DMS53 (cell line): Measurements from ENCODE around the gene SPOCK3.

Experiments used
- DNase-seq: peaks from one replicate; lab custom pipeline; 2025; lab: John Stamatoyannopoulos, UW

The SPOCK3 gene

DNA sequence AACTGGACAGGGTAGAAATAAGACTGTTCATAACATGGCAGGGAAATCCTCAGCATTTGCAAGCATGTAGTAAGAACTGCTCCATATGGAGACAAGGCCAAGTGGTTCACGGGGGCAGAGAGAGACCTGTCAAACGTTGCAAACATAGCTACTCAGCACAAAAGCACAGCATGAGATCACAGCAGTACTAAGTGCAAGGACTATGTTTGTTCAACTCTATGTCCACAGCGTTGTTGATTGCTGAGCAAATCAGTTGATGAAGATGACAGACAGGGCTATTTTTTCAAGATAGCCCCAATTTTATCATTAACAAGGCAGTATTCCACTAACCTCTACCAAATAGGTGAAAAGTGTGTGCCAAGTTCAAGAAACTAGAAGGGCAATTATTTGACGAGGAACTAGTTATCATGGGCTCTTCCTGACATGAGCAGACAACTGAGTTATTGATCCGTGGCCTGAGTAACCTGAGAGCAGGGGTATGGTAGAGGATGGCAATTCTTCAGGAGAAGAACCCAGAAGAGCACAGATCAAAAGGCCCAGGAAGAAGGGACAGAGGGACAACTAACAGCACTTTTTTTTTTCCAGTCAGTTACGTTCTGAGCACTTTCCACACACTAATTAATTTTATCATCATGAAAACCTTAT lies 57.4 kb downstream of the SPOCK3 start:
- DNase-seq = peak; percentile 63

DNA sequence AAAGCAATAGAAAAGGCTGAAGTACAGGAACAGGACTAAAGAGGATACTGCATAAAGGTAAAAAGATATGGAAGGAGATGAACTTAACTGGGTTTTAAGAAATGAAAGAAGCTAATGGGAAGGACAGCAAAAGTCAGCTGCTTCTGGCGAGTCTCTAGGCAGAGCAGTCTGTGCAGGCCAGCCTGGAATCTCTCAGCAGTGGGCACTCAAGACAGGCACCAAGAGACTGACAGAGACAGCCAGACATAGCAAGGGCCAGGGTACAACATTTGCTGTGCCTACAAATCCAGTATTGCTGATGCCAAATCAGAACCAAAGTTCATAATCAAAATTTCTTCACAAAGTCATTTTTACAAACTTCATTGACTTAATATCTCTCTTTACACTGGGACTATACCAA lies 62.4 kb downstream of the SPOCK3 start:
- DNase-seq = no peak

DNA sequence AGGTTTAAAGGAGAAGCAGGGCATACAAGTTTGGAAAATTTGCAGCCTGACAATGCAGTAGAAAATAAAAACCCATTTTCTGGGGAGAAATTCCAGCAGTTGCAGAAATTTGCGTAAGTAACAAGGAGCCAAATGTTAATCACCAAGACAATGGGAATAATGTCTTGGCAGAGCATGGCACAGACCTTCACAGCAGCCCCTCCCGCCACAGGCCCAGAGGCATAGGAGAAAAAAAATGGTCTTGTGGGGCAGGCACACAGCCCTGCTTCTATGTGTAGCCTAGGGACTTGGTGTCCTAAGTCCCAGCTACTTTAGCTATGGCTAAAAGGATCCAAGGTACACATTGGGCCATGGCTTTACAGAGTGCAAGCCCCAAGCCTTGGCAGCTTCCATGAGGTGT lies 65.7 kb downstream of the SPOCK3 start:
- no peak for DNase-seq

DNA sequence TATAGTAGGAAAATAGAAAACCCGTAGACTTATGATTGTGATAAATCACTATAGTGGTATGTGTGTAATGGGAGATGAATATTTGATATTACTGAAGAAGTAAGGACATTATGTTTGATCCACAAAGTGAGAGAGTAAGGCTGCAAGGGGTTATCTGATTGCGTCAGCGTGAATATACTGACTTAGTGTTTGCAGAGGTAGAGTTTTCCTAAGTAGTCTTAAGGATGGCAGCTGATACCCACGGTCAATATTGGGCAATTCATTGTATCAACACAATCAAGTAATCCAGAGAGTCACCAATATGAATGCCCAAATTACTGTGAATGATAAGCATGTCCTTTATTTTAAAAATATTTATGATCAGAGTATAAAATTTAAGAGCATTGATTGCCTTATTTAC lies 83.7 kb downstream of the SPOCK3 start:
- DNase-seq = no peak

DNA sequence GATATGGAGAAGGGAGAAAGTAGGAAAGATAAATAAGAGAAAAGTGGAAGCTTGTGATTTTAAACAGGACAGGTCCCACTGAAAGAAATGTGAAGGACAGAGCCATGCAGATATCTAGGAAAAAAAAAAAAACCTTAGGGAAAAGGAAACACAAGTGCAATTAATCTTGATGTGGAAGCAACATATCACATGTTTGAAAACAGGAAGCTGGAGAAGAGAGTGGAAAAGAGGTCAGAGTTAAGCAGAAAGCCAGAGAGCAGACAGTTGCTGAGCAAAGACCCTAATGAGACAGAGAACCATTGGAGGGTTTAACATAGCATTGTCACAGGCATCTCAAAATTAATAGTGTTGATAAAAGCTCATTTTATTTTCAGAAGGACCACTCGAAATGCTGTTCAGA lies 89.7 kb downstream of the SPOCK3 start:
- DNase-seq = no peak

DNA sequence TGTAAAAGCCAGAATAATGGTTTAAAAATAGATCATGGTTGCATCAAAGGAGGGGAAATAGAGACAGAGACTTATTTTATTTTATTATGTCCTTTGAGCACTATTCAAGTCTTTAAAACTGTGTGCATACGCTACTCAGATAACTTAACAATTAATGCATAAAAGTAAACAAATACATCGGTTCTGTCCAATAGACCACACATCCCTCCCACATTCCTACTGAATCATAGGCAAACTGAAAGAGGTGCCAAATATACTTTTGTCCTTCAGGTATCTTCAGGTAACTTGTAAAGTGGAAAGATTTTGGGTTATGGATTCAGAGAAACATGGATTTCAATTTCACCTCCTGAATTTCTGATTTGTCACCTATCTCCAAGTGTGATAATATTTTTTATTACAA lies 91.3 kb downstream of the SPOCK3 start:
- no peak for DNase-seq

DNA sequence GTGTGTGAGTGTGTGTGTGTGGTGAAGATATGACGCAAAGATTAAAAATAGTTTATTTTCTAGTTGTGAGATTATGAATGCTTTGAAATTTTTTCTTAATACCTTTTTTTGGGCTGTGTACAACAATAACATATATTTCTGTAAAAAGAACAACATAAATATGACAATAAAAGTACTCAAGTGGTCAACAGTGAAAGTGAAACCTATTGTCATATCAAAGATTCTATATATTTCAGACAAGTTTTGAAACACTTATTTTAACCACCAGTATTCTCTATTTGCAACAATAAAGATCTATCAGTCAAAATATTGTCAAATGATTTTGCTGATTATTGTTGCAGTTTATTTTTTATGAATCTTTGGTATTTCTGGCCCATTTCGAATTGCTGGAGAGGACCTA lies 98.0 kb downstream of the SPOCK3 start:
- no peak for DNase-seq

DNA sequence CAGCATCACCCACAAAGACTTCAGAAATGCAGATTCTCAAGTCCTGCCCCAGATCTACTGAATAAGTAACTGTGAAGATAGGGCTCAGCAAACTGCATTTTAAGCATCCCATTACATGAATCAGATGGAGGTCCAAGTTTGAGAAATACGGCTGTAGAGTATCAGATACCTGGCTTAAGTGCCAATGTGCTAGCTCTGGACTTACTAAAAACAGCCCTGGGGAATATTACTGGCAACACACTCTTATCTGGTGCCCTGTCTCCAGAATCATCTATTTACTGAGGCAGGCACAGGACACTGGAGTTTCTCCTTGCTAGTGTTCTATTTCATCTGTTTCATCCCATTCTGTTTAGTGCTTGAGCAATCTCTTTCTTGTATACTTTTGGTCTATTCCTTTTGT lies 105.1 kb downstream of the SPOCK3 start:
- DNase-seq = no peak

DNA sequence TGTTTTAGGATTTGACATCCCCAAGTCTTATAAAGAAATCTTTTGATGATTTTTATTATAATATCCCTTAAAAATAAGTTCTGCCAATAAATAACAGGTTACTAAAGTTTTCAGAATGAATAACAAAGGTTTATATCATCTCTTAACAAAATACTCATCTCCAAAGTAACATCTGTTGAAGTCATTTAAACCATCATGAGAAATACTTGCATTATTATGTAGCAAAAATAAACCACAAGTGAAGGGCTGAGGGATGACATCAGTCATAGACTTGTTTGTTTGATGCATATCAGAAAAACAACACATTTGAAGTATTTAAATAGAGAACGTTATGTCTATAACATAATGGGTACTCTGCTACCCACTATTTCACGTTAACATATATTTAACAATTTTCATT lies 114.9 kb downstream of the SPOCK3 start:
- DNase-seq = no peak

DNA sequence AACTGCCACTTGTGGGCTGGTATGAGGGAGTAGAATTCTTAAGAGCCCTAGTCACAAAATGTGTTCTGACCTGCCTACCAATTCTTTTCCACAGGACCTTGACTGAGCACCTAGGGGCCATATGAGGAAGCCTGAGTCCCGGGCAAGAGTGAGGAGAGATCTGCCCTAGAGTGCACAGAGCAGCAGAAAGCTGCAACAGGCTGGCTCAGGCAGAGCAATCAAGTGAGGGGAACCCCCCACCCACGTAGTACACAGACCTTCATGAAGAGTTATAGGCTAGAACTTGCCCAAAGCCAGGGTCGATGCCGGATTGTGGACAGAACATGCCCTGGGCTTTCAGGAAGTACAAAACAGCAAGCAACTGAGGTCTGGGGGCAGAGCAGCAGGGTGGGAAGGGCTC lies 117.0 kb downstream of the SPOCK3 start:
- no peak for DNase-seq

DNA sequence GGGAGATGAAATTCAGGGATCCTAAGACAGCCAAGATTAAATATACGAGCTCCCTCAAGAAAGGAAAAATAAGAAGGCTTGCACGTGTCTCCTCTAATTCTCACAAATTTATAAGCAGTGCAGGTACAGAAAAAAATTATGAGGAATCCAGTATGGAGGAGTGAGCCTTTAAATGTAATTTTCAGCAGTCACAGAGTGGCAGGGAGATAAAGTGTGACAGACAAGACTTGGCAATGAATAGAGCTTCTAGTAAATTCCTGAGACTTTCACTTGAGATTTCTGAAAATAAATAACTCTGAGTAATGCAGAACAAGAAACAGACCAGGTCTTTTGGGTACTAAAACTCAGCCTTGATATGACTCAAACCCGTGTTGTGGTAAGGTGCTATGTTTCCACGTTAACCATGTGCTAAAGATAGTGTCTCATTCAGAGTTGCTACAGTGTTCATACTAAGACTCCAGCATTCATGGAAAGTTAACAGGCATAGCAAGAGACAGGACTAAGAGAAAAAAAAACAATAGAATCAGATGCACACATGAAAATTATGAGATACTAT lies 119.8 kb downstream of the SPOCK3 start:
- no peak for DNase-seq

DNA sequence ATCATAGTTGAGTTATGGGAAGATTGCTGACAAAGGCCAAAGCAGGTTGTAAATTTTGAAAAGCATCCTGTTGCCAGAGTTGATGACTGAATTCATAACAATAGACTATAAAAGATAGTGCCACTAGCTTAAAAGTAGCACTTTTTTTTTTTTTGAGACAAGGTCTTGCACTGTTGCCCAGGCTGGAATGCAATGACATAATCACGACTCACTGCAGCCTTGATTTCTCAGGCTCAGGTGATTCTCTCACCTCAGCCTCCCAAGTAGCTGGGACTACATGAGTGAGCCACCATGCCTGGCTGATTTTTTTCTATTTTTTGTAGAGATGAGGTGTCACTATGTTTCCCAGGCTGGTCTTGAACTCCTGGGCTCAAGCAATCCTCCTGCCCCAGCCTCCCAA lies 122.7 kb downstream of the SPOCK3 start:
- peak; percentile 36 for DNase-seq

DNA sequence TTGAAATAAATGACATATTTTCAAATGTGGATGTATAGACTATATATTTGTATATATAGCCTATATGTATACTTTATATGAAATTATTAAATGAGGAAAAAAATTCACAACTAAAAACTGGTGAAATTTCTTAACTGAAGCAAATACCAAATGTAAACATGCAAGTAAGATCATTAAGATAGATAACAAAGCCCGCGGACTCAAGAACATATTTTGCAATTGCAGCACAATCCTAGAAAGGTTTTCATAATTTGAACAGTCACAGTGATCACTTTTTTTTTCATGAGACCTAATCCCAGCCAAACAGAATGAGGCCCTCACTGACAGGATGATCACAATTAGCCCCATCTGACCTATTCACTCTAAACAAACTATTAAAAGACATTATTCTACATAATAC lies 123.2 kb downstream of the SPOCK3 start:
- DNase-seq = no peak

DNA sequence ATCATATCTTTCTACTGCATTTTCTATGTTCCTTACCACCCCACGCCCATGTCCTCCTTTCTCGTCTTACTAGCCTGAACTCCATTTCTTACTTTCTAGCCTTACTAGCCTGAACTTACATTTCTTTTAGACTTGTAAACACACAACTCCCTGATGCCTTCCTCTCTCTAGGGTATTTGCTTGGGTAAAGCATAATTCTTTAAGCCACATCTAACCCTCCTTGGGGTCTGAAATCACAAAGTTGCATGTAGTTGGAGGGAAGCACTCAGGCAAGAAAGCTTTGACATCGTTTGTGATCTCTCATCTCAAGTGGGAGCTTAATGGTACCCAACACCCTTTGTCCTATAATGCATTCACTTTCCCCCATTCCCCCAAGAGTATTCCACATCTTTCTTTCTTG lies 124.4 kb downstream of the SPOCK3 start:
- DNase-seq = no peak

DNA sequence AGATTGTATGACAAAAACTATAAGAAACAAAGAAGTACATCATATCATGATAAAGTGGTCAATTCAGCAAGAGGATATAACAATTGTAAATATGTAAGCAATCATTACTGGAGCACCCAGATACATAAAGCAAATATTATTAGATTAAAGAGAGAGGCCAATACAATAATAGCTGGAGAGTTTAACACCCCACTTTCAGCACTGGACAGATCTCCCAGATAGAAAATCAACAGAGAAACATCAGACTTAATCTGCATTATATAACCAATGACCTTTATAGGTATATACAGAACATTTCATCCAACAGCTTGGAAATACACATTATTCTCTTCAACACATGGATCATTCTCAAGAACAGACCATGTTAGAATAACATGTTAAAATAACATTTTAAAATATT lies 128.4 kb downstream of the SPOCK3 start:
- DNase-seq = no peak

DNA sequence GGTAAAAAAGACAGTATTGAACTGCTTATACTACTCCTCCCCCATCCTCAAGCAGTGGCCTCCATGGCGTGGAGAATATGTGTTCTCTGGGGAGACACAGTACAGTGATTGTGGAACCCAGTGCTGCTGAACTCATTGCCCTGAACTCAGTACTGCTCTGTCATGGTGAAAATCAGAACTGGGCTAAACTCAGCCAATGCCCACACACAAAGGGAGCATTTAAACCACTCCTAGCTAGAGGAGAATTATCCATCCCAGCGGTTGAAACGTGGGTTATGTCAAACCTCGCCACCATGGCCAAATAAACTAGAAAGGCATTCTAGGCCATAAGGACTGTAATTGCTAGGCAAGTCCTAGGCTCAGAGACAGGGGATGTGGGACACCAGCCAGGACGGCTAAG lies 131.8 kb downstream of the SPOCK3 start:
- DNase-seq = no peak

DNA sequence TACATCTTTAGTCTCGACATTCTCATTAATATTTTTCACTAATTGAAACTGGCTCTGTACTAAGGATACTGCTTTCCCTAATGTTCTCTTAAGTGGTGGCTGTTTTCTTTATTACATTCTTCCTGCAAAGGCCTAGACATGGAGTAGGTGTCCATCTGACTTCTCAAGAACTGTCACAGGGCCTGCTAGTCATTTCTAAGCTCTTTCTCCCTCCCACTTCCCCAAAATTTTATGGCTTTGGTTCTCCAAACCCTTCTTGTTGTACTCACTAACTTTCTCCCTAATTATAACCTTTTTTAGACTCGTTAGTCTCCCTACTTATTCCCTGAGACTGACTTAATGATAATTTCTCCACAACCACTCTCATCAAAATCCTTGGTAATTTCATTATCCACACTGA lies 133.3 kb downstream of the SPOCK3 start:
- no peak for DNase-seq

DNA sequence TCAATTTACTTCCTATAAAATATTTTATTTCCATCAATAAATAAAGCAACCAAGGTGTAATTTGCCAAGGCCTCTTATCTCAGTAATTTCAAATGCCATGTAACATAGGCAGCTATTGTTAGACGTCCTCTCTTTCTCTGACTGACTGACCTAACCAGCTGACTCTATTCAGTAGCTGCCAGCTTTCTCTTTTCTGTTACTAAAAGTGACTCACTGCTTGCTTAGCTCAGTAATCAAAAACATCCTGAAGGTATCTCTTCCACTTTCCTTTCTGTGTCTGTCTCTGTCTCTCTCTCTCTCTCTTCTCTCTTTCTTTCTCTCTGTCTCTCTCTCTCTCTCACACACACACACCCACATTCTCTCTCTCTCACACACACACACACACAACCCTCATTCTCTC lies 134.2 kb downstream of the SPOCK3 start:
- DNase-seq = peak; percentile 84

DNA sequence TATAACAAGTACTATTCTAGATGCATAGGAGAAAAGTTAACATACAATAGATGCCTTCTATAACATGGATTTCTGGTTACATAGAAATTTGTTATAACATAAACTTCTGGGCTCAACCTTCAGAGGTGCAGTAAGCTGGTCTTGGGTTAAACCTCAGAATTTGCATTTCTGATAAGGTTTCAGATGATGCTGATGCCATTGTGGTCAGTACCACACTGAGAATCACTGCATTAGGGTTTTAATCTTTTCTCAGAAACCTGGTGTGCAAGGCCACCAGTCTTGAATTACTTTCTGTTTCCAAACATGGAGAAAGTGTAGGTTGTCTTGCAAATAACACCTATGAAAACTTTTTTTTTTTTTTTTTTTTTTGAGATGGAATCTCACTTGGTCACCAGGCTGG lies 146.2 kb downstream of the SPOCK3 start:
- DNase-seq = no peak

DNA sequence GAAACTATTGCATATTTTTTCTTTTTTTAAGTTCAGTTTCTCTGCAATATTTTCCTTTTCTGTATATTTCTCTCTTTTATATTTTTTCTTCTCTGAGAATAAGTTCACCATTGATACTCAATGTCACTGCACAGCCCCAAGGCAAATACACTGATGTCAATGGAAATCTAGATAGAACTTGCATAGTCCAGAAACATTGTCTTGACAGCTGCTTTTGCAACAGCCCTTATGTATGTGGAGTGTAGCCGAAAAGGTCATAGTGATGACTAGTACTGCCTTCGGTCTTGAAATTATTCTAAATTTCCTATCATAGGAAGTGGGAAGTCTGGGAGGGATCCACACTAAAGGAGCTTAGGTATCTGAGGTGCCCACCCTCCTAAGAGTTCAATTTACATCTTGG lies 150.0 kb downstream of the SPOCK3 start:
- DNase-seq = no peak

DNA sequence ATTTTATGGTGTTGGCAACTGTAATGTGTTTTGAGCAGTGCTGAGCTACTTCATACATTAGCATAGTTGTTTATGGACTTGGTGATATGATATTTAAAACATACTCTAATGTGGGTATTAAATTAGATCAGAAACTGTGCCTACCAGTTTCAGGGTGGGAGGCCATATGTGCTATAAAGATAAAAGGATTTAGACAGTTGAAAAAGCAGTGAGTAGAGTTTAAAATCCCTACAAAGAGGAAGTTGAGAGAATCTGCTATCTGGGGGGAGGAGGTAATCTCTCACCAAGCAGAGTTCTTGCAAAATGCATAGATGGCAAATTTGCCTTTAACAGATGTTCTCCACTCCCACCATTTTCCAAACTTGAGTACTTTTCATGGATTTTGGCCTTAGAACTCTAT lies 154.5 kb downstream of the SPOCK3 start:
- DNase-seq = no peak

DNA sequence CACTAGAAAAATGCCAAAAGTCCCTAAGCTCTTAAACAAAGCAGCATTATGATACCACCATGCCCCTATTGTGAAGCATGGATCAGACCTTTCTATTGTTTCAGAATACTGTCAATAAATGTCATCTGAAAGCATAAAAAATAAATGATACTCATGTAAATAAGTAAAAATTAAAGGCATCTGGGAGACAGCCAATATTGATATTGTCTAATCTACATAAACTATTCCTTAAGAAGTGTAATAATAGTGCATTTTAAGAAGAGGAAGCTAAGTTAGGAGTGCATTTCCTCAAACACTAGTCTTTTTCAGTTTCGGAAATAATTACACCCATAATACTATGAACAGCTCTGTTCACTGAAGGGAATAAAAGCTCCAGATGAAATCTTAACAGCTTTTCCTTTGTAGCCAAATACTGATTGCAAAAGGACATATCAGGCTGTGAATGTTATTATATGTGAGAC lies 181.6 kb downstream of the SPOCK3 start:
- no peak for DNase-seq

DNA sequence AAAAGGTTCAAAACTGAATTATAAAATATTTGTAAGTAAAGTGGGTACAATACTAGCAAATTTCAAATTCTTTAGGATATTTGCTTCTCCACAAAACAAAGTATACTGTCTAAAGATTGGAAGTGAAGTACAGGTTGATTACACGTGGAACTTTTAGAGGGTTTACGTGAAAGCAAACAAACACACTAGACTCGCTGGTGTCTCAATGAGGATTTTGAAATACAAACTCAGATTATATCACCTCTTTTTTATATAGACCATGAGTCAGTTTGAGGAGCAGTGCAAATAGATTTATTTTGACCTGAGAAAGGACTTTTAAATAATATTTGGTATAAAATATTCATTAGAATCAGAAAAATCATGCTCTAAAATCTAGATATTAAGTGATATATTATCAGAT lies 185.0 kb downstream of the SPOCK3 start:
- DNase-seq = no peak

DNA sequence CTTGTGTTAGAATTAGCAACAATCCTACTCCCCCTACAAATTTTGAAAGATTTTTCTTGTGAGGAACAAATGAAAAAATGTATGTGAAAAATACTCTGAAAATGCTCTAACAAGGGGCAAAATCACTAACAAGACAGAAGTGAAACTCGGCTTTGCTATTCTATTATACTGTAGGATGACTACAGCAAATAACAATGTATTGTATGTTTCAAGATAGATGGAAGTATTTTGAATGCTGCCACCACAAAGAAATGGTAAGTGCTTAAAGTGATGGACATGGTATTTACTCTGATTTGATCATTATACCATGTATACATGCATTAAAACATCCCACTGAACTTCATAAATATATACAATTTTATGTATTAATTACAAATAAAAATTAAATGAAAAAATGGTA lies 192.8 kb downstream of the SPOCK3 start:
- DNase-seq = no peak
